Breast epithelium (tissue), 4 donors: ENCODE data around the gene WDR72. TPM values are rescaled to one million over a fixed set of nuclear protein-coding genes. Genes with fewer than 3 reads are reported as not detected.

Experiments used
- DNase-seq, 2 donors: peaks; one replicate each; pipeline ENCODE4 v3.0.0-alpha.2; 2019; ENCODE audit warnings: low spot score in 2 of 2
- H3K27ac ChIP-seq, 2 donors: fragments of 200-600 bp; sonication (generic) in 1 of 2; one replicate each; pipeline ENCODE4 v1.5.1; 2016 to 2019; ENCODE audit warnings: mild to moderate bottlenecking in 1 of 2
- H3K27me3 ChIP-seq, 2 donors: fragments of 200-600 bp; sonication (generic) in 1 of 2; one replicate each; pipeline versions ENCODE4 v1.5.1 to v1.6.0; 2017 to 2019; ENCODE audit warnings: control low read depth in 1 of 2, mild to moderate bottlenecking in 1 of 2
- H3K36me3 ChIP-seq: fragments of 200-600 bp; one replicate; pipeline ENCODE4 v1.5.1; 2019
- H3K4me1 ChIP-seq, 2 donors: fragments of 200-600 bp; sonication (generic); one replicate each; pipeline ENCODE4 v1.5.1; 2016 to 2019; ENCODE audit warnings: control low read depth in 1 of 2
- H3K4me3 ChIP-seq, 3 donors: fragments of 200-600 bp; sonication (generic); 1 replicate in 2 of 3; 2 replicates in 1 of 3; pipeline ENCODE4 v1.5.1; 2016 to 2019; ENCODE audit warnings: mild to moderate bottlenecking in 3 of 3, moderate library complexity in 2 of 3
- H3K9me3 ChIP-seq, 2 donors: fragments of 200-600 bp; sonication (generic) in 1 of 2; one replicate each; pipeline ENCODE4 v1.5.1; 2016 to 2019; ENCODE audit warnings: control low read depth in 1 of 2
- CTCF ChIP-seq, 3 donors: fragments of 450-650 bp; IDR thresholded peaks; one replicate each; pipeline ENCODE4 v1.5.1; 2016 to 2017; ENCODE audit warnings: antibody characterized with exemption in 3 of 3, mild to moderate bottlenecking in 3 of 3, moderate library complexity in 3 of 3
- POLR2A ChIP-seq: fragments of 450-650 bp; IDR thresholded peaks from one replicate; pipeline ENCODE4 v1.6.1; 2016; ENCODE audit warnings: antibody characterized with exemption, mild to moderate bottlenecking, moderate library complexity
- POLR2AphosphoS5 ChIP-seq, 3 donors: sonication (generic); formaldehyde crosslinking; IDR thresholded peaks; one replicate each; pipeline ENCODE4 v1.6.1; 2017; ENCODE audit warnings: antibody characterized with exemption in 3 of 3
- intact Hi-C: fragments of 100-400 bp; cut with DNase I; formaldehyde crosslinking; loops from one replicate; pipeline ENCODE4 v1.15.1; 2023; ENCODE audit warnings: low total_unique reads
- total RNA-seq, 3 donors: library from RNA; depleted of rRNA; stranded (reverse); fragments of >200 nt; gene quantifications; one replicate each; pipeline ENCODE4 v1.1.0, GENCODE V29; 2016

Gene WDR72
- total RNA-seq, 3 donors from 2014 or later = 0.66 to 1.2 TPM; not detected in 1

GRCh38 chr15:53757906-53758305 lies 1.6 kb downstream of the WDR72 start:
- no peaks in the 10 kb centered on the region for H3K36me3 ChIP-seq
- no peak for TF ChIP-seq CTCF (IDR thresholded peaks at IDR 0.05)
- TF ChIP-seq POLR2A = no peak
- no peak for TF ChIP-seq POLR2AphosphoS5 (IDR thresholded peaks at IDR 0.05)
- intact Hi-C loops = no loop called here
- no peak overlapping the region for H3K4me3 ChIP-seq
- DNase-seq = no peak
- no peaks in the 10 kb centered on the region for H3K4me1 ChIP-seq
- H3K27me3 ChIP-seq = no peaks in the 10 kb centered on the region
- H3K9me3 ChIP-seq = no peaks in the 10 kb centered on the region
- no peak overlapping the region for H3K27ac ChIP-seq

GRCh38 chr15:53753813-53754212 lies 5.7 kb downstream of the WDR72 start:
- H3K36me3 ChIP-seq = no peaks in the 10 kb centered on the region
- H3K4me1 ChIP-seq = no peaks in the 10 kb centered on the region
- no peak overlapping the region for H3K4me3 ChIP-seq
- DNase-seq = no peak
- H3K27ac ChIP-seq = no peak overlapping the region
- no peaks in the 10 kb centered on the region for H3K27me3 ChIP-seq
- intact Hi-C loops = no loop called here
- no peaks in the 10 kb centered on the region for H3K9me3 ChIP-seq
- no peak for TF ChIP-seq POLR2A
- TF ChIP-seq CTCF (IDR thresholded peaks at IDR 0.05) = no peak
- no peak for TF ChIP-seq POLR2AphosphoS5 (IDR thresholded peaks at IDR 0.05)

GRCh38 chr15:53752406-53752805 lies 7.1 kb downstream of the WDR72 start:
- TF ChIP-seq POLR2A (no peak), CTCF (IDR thresholded peaks at IDR 0.05) (no peak), POLR2AphosphoS5 (IDR thresholded peaks at IDR 0.05) (no peak)
- Histone ChIP-seq H3K4me1 (no peaks in the 10 kb centered on the region), H3K9me3 (no peaks in the 10 kb centered on the region), H3K27ac (no peak overlapping the region), H3K4me3 (no peak overlapping the region), H3K27me3 (no peaks in the 10 kb centered on the region), H3K36me3 (no peaks in the 10 kb centered on the region)
- intact Hi-C loops = no loop called here
- no peak for DNase-seq

- Histone ChIP-seq H3K36me3 (no peaks in the 10 kb centered on the region), H3K4me1 (no peaks in the 10 kb centered on the region), H3K27me3 (no peaks in the 10 kb centered on the region), H3K27ac (no peak overlapping the region), H3K9me3 (no peaks in the 10 kb centered on the region), H3K4me3 (no peak overlapping the region)
- intact Hi-C loops = no loop called here
- TF ChIP-seq POLR2AphosphoS5 (IDR thresholded peaks at IDR 0.05) (no peak), POLR2A (no peak), CTCF (IDR thresholded peaks at IDR 0.05) (no peak)
- no peak for DNase-seq
These were observed 11.9 kb downstream of the WDR72 start for GRCh38 chr15:53747501-53748068.

- Histone ChIP-seq H3K4me1 (no peaks in the 10 kb centered on the region), H3K4me3 (no peak overlapping the region), H3K27ac (no peak overlapping the region), H3K36me3 (no peaks in the 10 kb centered on the region), H3K9me3 (no peaks in the 10 kb centered on the region), H3K27me3 (no peaks in the 10 kb centered on the region)
- TF ChIP-seq POLR2A = no peak
- TF ChIP-seq CTCF (IDR thresholded peaks at IDR 0.05) = no peak
- TF ChIP-seq POLR2AphosphoS5 (IDR thresholded peaks at IDR 0.05) = no peak
- intact Hi-C loops = no loop called here
- no peak for DNase-seq
These were observed 13.4 kb downstream of the WDR72 start for GRCh38 chr15:53746101-53746500.
